Measurements from ENCODE around the gene SIM1. TPM values are rescaled to one million over a fixed set of nuclear protein-coding genes. Genes with fewer than 3 reads are reported as not detected.

The SIM1 gene
- total and polyA plus RNA-seq, 2 of the 8 experiments (the other 6 are each of a cell fraction or from before 2014, with no cell fraction given), result 0.02 to 0.39 TPM

DNA sequence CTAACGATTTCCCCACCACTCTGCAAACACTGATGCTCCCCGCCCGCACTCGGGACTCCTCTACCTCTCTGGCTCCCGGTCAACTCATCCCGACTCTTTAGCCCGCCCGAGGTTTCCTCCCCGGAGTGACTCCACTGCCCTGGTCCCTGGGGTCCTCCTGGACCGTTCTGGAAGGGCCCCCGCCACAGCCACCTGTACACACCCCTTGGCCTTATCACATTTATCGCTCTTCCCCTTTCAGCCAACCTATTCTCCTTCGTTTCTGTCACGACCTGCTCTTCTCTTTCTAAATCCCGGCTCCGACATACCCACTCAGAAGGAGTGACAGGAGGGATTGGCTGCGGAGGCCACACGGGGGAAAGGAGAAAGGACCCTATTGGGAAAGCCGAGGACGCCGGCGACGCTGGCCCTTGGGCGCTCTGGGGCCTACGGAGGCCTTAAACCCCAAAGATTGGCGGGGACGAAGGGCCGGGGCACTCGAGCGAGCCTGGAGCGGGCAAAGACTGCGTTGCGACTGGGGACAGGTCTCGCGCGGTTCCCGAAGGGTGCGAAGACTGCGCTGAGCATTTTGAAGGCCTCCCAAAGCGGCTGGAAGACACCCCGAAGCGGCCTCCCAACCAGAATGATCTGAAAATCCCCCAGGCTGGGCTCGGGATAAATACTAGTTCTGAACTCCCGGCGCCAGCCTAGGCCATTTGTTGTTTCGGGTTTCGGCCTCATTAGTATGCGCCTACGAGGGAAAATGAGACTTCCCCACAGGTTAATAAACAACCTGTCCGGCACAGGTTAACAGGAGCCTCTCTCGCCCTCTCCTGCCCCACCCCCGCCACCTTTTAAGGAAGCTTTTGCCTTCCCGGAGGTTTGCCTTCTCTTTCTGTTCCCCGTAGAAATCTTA, 9.2 kb downstream of the SIM1 start:
- Histone ChIP-seq H2AK5ac (ENCODE audit: low read depth, low read length) (no peak overlapping the region), H4K20me1 (replicated peaks in 1 of 2; ENCODE audit: control insufficient read depth in 1 of 2, insufficient read depth in 2 of 2, low read length in 2 of 2) (peaks cover 15 to 19% of the 10 kb centered on the region in 2 experiments), H3K4me3 (ENCODE audit: extremely low read depth in 1 of 4, insufficient read depth in 2 of 4, low read depth in 3 of 4, low read length in 4 of 4) (peak overlapping the region; percentile 17 to 52 (median 28); a peak in 7 of 8 replicates), H3K4me1 (replicated peaks in 1 of 4; ENCODE audit: control insufficient read depth in 3 of 4, insufficient read depth in 4 of 4, low read length in 3 of 4) (peaks cover 9 to 38% (median 27%) of the 10 kb centered on the region in 4 experiments), H3K79me1 (ENCODE audit: low read depth, low read length) (no peaks in the 10 kb centered on the region), H2BK5ac (ENCODE audit: low read depth, low read length) (no peak overlapping the region), H3K9me3 (ENCODE audit: insufficient read depth in 2 of 2, low read depth in 1 of 2, low read length in 1 of 2) (no peaks in the 10 kb centered on the region), H4K8ac (ENCODE audit: extremely low read depth, insufficient read depth, low read length) (peak overlapping the region; percentile 51; the same call in 1 of the 2 replicates), H4K5ac (ENCODE audit: insufficient read length, low read depth, low read length) (no peak overlapping the region), H2BK20ac (ENCODE audit: low read length) (no peak overlapping the region), H3K23ac (ENCODE audit: insufficient read length) (no peak overlapping the region), H3K14ac (ENCODE audit: insufficient read length) (no peak overlapping the region), H3K79me2 (ENCODE audit: control insufficient read depth in 1 of 2, insufficient read depth in 2 of 2, low read length in 2 of 2) (no peaks in the 10 kb centered on the region), H4K91ac (replicated peaks; ENCODE audit: insufficient read length, low read length) (no peak overlapping the region), H2BK120ac (replicated peaks; ENCODE audit: low read depth, low read length) (no peak overlapping the region), H3K27ac (ENCODE audit: low read depth, low read length) (no peak overlapping the region), H3K36me3 (ENCODE audit: control insufficient read depth in 2 of 4, insufficient read depth in 4 of 4, low read length in 3 of 4) (no peaks in the 10 kb centered on the region), H3K18ac (ENCODE audit: extremely low read depth, low read length) (no peak overlapping the region; the same call in 1 of the 2 replicates), H2BK15ac (ENCODE audit: low read length) (no peak overlapping the region), H3K4ac (replicated peaks; ENCODE audit: insufficient read length, low read depth, low read length) (no peak overlapping the region), H3K56ac (replicated peaks; ENCODE audit: insufficient read length, low read depth, low read length) (no peak overlapping the region), H3K23me2 (ENCODE audit: low read depth, low read length) (peaks cover 11% of the 10 kb centered on the region; the same call in 1 of the 2 replicates), H3K4me2 (ENCODE audit: insufficient read depth in 1 of 2, low read depth in 2 of 2, low read length in 2 of 2) (peak overlapping the region; percentile 67 to 88), H2BK12ac (ENCODE audit: low read depth, low read length) (peak overlapping the region; percentile 80), H3K27me3 (replicated peaks in 1 of 4; ENCODE audit: control insufficient read depth in 3 of 4, extremely low read depth in 1 of 4, insufficient read depth in 3 of 4, low read length in 3 of 4) (peaks cover 95 to 100% (median 98%) of the 10 kb centered on the region in 4 experiments), H2AFZ (ENCODE audit: low read length) (no peak overlapping the region), H3K9ac (replicated peaks in 1 of 4; ENCODE audit: extremely low read depth in 1 of 4, low read depth in 3 of 4, low read length in 3 of 4) (no peak overlapping the region)
- WGBS, 2 experiments (ENCODE audit: extremely low coverage in 1 of 2, insufficient coverage in 1 of 2, insufficient read length in 1 of 2, insufficient replicate concordance in 2 of 2, low coverage in 1 of 2, low lambda C conversion rate in 2 of 2, missing lambda C conversion rate in 1 of 2), result 2% methylated on average over 49 of the region's 54 CpGs; no CpG with 5 or more reads in 1 of the 2 experiments
- no peak for FAIRE-seq
- peak in 1 of 2 experiments; percentile 69 for DNase-seq (ENCODE audit: low read depth in 1 of 2, low spot score in 2 of 2)
- CTCF ChIA-PET (ENCODE audit: partially characterized antibody), result interaction anchor here (0.9 to 15.2 kb wide), 9 partner anchors 5 to 348 kb away, joined by 3 to 215 read pairs (median 4); partner anchors contain the start of gene SIM1
- POLR2A ChIA-PET (ENCODE audit: partially characterized antibody), result interaction anchor here (0.6 to 3.5 kb wide), 5 partner anchors 8 to 107 kb away, joined by 3 to 16 read pairs (median 5); partner anchors contain the start of gene SIM1
- TF ChIP-seq SP1 (IDR thresholded peaks at IDR 0.05; ENCODE audit: low read depth, low read length) (peak; percentile 3; the same call in 1 of the 2 replicates), RBBP5 (IDR thresholded peaks at IDR 0.05; ENCODE audit: borderline replicate concordance, low read depth, low read length) (no peak), EZH2 (IDR thresholded peaks at IDR 0.05; ENCODE audit: low read depth, low read length, severe bottlenecking) (peak; percentile 98), SUZ12 (IDR thresholded peaks at IDR 0.05; ENCODE audit: low read length) (peak; percentile 97), SIRT6 (IDR thresholded peaks at IDR 0.05; ENCODE audit: low read length) (no peak), ZNF274 (IDR thresholded peaks at IDR 0.05; ENCODE audit: borderline replicate concordance, extremely low read depth, low read length) (no peak), SIN3A (conservative IDR thresholded peaks at IDR 0.05 in 1 of 2, IDR thresholded peaks at IDR 0.05 in 1 of 2; ENCODE audit: low read depth in 1 of 2, low read length in 2 of 2) (no peak), RAD21 (IDR thresholded peaks at IDR 0.05 in 1 of 2, conservative IDR thresholded peaks at IDR 0.05 in 1 of 2; ENCODE audit: low read depth in 2 of 2, low read length in 2 of 2) (no peak), TCF12 (IDR thresholded peaks at IDR 0.05; ENCODE audit: low read depth, low read length) (0 out of 2 replicates have a peak, but pooled peaks have one; percentile 36)
